Body of pancreas (tissue), 4 donors: ENCODE measurements around the gene SHBG. TPM values are rescaled to one million over a fixed set of nuclear protein-coding genes. Genes with fewer than 3 reads are reported as not detected.

Source experiments
- ATAC-seq: fragments of 150-250 bp; one replicate; pipeline ENCODE4 v1.9.1; 2016
- DNase-seq, 4 donors: peaks; one replicate each; pipeline ENCODE4 v3.0.0-alpha.2; 2019
- H3K27ac ChIP-seq, 4 donors: fragments of 200-600 bp; sonication (generic); 1 replicate in 3 of 4; 2 replicates in 1 of 4; pipeline versions ENCODE4 v1.5.1 to v1.6.1; 2016 to 2019; ENCODE audit warnings: mild to moderate bottlenecking in 1 of 4, mixed read lengths in 1 of 4, moderate library complexity in 1 of 4
- H3K27me3 ChIP-seq, 2 donors: fragments of 200-600 bp; sonication (generic); one replicate each; pipeline ENCODE4 v1.6.0; 2016; ENCODE audit warnings: mild to moderate bottlenecking in 1 of 2
- H3K36me3 ChIP-seq, 2 donors: fragments of 200-600 bp; sonication (generic); replicated peaks in 1 of 2; 2 replicates each; pipeline ENCODE4 v1.5.1; 2016; ENCODE audit warnings: low read depth in 2 of 2; ENCODE audit not compliant: insufficient read depth in 1 of 2
- H3K4me1 ChIP-seq: fragments of 200-600 bp; sonication (generic); one replicate; pipeline ENCODE4 v1.6.0; 2016
- H3K4me3 ChIP-seq, 2 donors: fragments of 200-600 bp; sonication (generic); 1 replicate in 1 of 2; 2 replicates in 1 of 2; pipeline ENCODE4 v1.5.1; 2016 to 2019
- H3K9me3 ChIP-seq, 3 donors: fragments of 200-600 bp; sonication (generic); 1 replicate in 2 of 3; 2 replicates in 1 of 3; pipeline ENCODE4 v1.5.1; 2016
- POLR2A ChIP-seq, 3 donors: fragments of 450-650 bp; IDR thresholded peaks; one replicate each; pipeline ENCODE4 v1.6.1; 2016; ENCODE audit warnings: antibody characterized with exemption in 3 of 3, mild to moderate bottlenecking in 2 of 3
- WGBS, 2 donors: methylation state at CpG; one replicate each; pipeline ENCODE4 v1.1.5; 2017; 5-methylcytosine and 5-hydroxymethylcytosine counted together
- intact Hi-C: fragments of 100-400 bp; cut with DNase I; formaldehyde crosslinking; loops from one replicate; pipeline ENCODE4 v1.15.1; 2023
- total RNA-seq, 2 donors: library from RNA; depleted of rRNA; stranded (reverse); fragments of >200 nt; gene quantifications; one replicate each; pipeline ENCODE4 v1.1.0, GENCODE V29; 2016
- TF ChIP-seq, protein P1 (sequence below), 7 experiments: fragments of 450-650 bp in 4 of 7; fragments of 200-600 bp in 3 of 7; sonication (generic) in 3 of 7; IDR thresholded peaks; one replicate each; pipeline ENCODE4 v1.5.1; 2016 to 2019; ENCODE audit warnings: antibody characterized with exemption in 7 of 7

SHBG gene
- total RNA-seq, 2 donors from 2014 or later, result not detected

DNA sequence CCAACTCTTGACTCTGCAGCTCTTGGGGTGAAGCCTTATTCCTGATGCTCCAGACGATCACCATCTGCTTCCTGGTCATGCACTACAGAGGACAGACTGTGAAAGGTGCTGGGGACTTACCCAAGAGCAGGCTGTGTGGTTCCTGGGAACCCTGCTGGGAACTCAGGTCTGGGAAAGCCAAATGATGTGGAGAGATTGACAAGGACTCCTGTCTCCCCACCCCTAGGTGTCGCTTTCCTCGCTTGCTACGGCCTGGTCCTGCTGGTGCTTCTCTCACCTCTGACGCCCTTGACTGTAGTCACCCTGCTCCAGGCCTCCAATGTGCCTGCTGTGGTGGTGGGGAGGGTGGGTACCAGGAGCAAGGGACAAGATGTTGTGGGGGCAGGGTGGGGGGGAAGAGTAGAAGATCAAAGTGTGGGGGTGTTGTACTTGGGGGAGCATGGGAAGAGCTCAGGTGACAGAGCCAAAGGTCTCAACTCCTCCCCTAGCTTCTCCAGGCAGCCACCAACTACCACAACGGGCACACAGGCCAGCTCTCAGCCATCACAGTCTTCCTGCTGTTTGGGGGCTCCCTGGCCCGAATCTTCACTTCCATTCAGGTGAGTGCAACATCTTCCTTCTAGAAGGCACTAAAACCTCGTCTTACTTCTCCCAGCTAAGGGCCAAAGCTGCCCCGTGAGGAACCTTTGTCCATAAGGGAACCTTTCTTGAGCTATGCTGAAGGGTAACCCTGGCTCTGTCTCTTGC is 43.1 kb upstream of the SHBG start:
- intact Hi-C loops, result no loop called here
- H3K9me3 ChIP-seq, result no peaks in the 10 kb centered on the region
- H3K27ac ChIP-seq, result no peak overlapping the region
- H3K27me3 ChIP-seq, result no peaks in the 10 kb centered on the region
- TF ChIP-seq, protein P1, sequence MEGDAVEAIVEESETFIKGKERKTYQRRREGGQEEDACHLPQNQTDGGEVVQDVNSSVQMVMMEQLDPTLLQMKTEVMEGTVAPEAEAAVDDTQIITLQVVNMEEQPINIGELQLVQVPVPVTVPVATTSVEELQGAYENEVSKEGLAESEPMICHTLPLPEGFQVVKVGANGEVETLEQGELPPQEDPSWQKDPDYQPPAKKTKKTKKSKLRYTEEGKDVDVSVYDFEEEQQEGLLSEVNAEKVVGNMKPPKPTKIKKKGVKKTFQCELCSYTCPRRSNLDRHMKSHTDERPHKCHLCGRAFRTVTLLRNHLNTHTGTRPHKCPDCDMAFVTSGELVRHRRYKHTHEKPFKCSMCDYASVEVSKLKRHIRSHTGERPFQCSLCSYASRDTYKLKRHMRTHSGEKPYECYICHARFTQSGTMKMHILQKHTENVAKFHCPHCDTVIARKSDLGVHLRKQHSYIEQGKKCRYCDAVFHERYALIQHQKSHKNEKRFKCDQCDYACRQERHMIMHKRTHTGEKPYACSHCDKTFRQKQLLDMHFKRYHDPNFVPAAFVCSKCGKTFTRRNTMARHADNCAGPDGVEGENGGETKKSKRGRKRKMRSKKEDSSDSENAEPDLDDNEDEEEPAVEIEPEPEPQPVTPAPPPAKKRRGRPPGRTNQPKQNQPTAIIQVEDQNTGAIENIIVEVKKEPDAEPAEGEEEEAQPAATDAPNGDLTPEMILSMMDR (IDR thresholded peaks at IDR 0.05), result peak in 5 of 7 experiments; percentile 11 to 39 (median 26)
- no peak for TF ChIP-seq POLR2A (IDR thresholded peaks at IDR 0.05)
- H3K36me3 ChIP-seq, result peaks cover 5% of the 10 kb centered on the region in 2 donors
- WGBS, 2 donors, result 61 to 70% methylated on average over 5 to 9 of the region's 9 CpGs
- H3K4me3 ChIP-seq, result no peak overlapping the region
- peak in 2 of 4 donors; percentile 46 to 49 for DNase-seq
- no peak for ATAC-seq
- H3K4me1 ChIP-seq, result peaks cover 43% of the 10 kb centered on the region

DNA sequence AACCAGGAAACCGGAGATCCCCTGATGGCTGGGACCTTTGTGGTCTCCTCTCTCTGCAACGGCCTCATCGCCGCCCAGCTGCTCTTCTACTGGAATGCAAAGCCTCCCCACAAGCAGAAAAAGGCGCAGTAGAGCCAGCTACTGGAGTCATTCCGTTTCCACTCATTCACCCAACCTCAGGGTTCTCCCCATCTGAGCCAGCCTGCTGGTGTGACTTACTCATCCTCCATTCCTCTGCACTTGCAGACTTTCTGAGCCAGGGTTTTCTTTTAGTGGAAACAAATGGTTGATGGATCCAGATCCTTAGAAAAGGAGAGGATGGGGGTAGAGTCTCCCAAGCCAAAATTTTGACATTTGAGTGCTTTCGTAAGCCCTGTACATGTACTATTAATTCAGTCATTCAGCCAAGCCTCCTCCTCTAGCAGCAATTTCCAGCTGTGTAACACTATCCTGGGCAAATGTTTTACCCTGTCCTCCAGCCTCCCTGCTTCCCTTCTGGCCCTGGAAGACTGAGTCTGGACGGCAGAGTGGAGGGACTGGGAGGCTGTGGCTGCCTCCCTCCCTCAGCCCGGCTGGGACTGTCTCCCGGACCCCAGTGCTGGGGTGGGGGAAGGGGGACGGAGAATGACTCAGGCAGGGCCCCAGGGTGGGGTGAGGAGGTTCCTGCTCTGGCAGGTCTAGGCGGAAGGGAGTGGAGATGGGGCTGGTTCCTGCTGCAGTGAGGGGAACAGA is 42.3 kb upstream of the SHBG start:
- Histone ChIP-seq H3K9me3 (no peaks in the 10 kb centered on the region), H3K36me3 (peaks cover 11 to 12% of the 10 kb centered on the region in 2 donors), H3K4me1 (peaks cover 37% of the 10 kb centered on the region), H3K4me3 (no peak overlapping the region), H3K27me3 (no peaks in the 10 kb centered on the region), H3K27ac (no peak overlapping the region)
- ATAC-seq (no peak), DNase-seq (no peak)
- intact Hi-C loops, result no loop called here
- no peak for TF ChIP-seq POLR2A (IDR thresholded peaks at IDR 0.05)
- TF ChIP-seq, protein P1 (IDR thresholded peaks at IDR 0.05), result no peak
- 73 to 79% methylated on average over 10 to 12 of the region's 12 CpGs for WGBS, 2 donors

DNA sequence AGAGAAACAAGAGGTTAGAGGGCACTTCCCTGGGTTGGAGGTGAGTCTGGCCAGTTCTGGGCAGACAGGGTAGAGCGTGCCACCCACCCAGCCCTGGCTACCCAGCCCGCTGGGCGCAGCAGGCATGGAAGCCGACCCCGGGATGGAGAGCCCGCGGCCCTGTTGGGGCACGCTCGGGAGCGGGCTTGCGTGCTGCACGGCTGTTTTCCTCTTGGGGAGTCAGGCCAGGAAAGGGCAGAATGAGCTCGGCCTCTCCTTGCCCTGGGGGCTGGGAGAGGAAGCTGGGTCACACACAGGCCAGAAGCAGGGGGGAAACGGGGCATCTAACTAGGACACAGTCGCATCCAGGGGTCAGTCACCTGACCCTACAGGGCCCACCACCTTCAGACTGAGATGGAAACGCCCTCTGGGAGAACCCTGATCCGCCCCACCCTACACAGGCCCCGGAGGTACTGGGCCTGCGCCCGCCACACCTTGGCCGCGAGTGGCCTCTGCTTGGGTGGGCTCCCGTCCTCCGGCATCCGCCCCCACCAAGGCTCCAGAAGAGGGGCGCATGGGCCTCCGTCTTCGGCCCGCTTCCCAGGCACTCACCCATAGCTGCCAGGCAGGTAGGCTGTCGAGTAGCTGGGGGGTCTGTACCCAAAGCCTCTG is 41.3 kb upstream of the SHBG start:
- DNase-seq, result no peak
- intact Hi-C loops, result no loop called here
- H3K9me3 ChIP-seq, result no peaks in the 10 kb centered on the region
- TF ChIP-seq, protein P1 (IDR thresholded peaks at IDR 0.05), result no peak
- TF ChIP-seq POLR2A (IDR thresholded peaks at IDR 0.05), result no peak
- H3K27ac ChIP-seq, result peak overlapping the region in 1 of 4 donors; percentile 27
- peaks cover 20 to 21% of the 10 kb centered on the region in 2 donors for H3K36me3 ChIP-seq
- WGBS, 2 donors, result 79 to 94% methylated on average over 15 to 26 of the region's 30 CpGs
- H3K4me1 ChIP-seq, result peaks cover 28% of the 10 kb centered on the region
- no peak overlapping the region for H3K4me3 ChIP-seq
- ATAC-seq, result no peak
- H3K27me3 ChIP-seq, result no peaks in the 10 kb centered on the region

DNA sequence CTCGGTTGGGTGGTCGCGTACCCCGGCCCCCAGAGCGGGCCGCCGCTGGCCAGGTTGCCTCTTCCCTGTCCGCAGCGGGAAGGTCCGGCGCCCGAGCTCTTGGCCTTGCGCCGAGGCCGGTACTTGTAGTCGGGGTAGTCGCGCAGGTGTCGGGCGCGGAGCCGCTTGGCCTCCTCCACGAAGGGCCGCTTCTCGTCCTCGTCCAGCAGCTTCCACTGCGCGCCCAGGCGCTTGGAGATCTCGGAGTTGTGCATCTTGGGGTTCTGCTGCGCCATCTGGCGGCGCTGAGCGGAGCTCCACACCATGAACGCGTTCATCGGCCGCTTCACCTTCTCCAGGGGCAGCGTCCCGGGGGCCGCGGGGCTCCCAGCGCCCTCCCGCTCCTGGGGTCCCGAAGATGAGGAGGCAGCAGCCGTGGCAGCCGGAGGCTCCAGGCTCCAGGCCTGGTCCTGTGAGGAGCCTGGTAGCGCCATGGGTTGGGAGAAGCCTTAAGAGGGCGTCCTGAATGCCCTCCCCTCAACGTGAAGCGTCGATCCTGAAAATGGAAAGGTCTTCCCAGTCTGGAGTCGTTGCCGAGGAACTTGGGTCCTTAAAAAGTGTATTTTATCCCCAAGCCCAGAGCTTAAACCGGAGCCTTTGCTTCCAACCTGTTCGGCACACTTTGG is 40.6 kb upstream of the SHBG start:
- intact Hi-C loops, result no loop called here
- H3K9me3 ChIP-seq, result no peaks in the 10 kb centered on the region
- peak; percentile 81 for ATAC-seq
- H3K4me3 ChIP-seq, result no peak overlapping the region
- 13 to 54% methylated on average over 9 to 53 of the region's 56 CpGs for WGBS, 2 donors
- H3K36me3 ChIP-seq, result peaks cover 20 to 25% of the 10 kb centered on the region in 2 donors
- H3K27ac ChIP-seq, result peak overlapping the region in 1 of 4 donors; percentile 27
- DNase-seq, result peak; percentile 80 to 86 (median 85)
- TF ChIP-seq POLR2A (IDR thresholded peaks at IDR 0.05), result no peak
- TF ChIP-seq, protein P1 (IDR thresholded peaks at IDR 0.05), result peak; percentile 57 to 87 (median 83)
- peaks cover 26% of the 10 kb centered on the region for H3K4me1 ChIP-seq
- no peaks in the 10 kb centered on the region for H3K27me3 ChIP-seq
